CD14-positive monocyte (primary cell): Measurements from ENCODE around the gene ME3. TPM values are rescaled to one million over a fixed set of nuclear protein-coding genes. Genes with fewer than 3 reads are reported as not detected.

Experiments used
- DNase-seq, 3 donors: peaks; one replicate each; pipeline ENCODE4 v3.0.0-alpha.2; 2011 to 2022
- H2AFZ ChIP-seq: 2 replicates; pipeline ENCODE4 v1.6.0; 2012; ENCODE audit warnings: mild to moderate bottlenecking, low read depth, low read length, inconsistent platforms; ENCODE audit not compliant: insufficient read depth, poor library complexity, severe bottlenecking
- H3K27ac ChIP-seq, 2 donors: 1 replicate in 1 of 2; 2 replicates in 1 of 2; pipeline ENCODE4 v1.5.1; 2012 to 2013; ENCODE audit warnings: low read length in 2 of 2, control low read depth in 1 of 2, inconsistent platforms in 1 of 2, low read depth in 1 of 2, mild to moderate bottlenecking in 1 of 2
- H3K27me3 ChIP-seq, 2 donors: one replicate each; pipeline versions ENCODE4 v1.6.0 to v1.6.1; 2011 to 2013; ENCODE audit warnings: low read length in 2 of 2; ENCODE audit not compliant: control insufficient read depth in 2 of 2, insufficient read depth in 2 of 2
- H3K36me3 ChIP-seq, 2 donors: replicated peaks in 1 of 2; 1 replicate in 1 of 2; 2 replicates in 1 of 2; pipeline versions ENCODE4 v1.5.1 to v1.6.1; 2012 to 2013; ENCODE audit warnings: low read length in 2 of 2, control low read depth in 1 of 2, inconsistent platforms in 1 of 2, mild to moderate bottlenecking in 1 of 2; ENCODE audit not compliant: insufficient read depth in 2 of 2, control insufficient read depth in 1 of 2
- H3K4me1 ChIP-seq, 2 donors: 1 replicate in 1 of 2; 2 replicates in 1 of 2; pipeline versions ENCODE4 v1.5.1 to v1.6.1; 2012 to 2013; ENCODE audit warnings: low read length in 2 of 2, control low read depth in 1 of 2, inconsistent platforms in 1 of 2, mild to moderate bottlenecking in 1 of 2, moderate library complexity in 1 of 2; ENCODE audit not compliant: insufficient read depth in 2 of 2, control insufficient read depth in 1 of 2
- H3K4me2 ChIP-seq: replicated peaks from 2 replicates; pipeline ENCODE3; 2012; ENCODE audit warnings: low read length, moderate library complexity, mild to moderate bottlenecking; ENCODE audit not compliant: poor library complexity, severe bottlenecking; ENCODE audit errors: extremely low read depth
- H3K4me3 ChIP-seq, 3 experiments: fragments of 200-600 bp in 1 of 3; sonication (generic) in 1 of 3; replicated peaks in 1 of 3; 1 replicate in 2 of 3; 2 replicates in 1 of 3; pipeline ENCODE4 v1.5.1; 2011 to 2013; ENCODE audit warnings: low read length in 3 of 3, mild to moderate bottlenecking in 3 of 3, control low read depth in 2 of 3, low read depth in 2 of 3, inconsistent platforms in 1 of 3, moderate library complexity in 1 of 3
- H3K79me2 ChIP-seq: 2 replicates; pipeline ENCODE4 v1.6.0; 2012; ENCODE audit warnings: mild to moderate bottlenecking, control low read depth, inconsistent platforms, low read length, moderate library complexity; ENCODE audit not compliant: insufficient read depth
- H3K9ac ChIP-seq: 2 replicates; pipeline ENCODE4 v1.6.0; 2017; ENCODE audit warnings: low read length, mild to moderate bottlenecking; ENCODE audit not compliant: insufficient read depth, poor library complexity, severe bottlenecking
- H3K9me3 ChIP-seq, 2 donors: replicated peaks in 1 of 2; 1 replicate in 1 of 2; 2 replicates in 1 of 2; pipeline versions ENCODE4 v1.5.1 to v1.6.1; 2012 to 2013; ENCODE audit warnings: low read length in 2 of 2, control low read depth in 1 of 2; ENCODE audit not compliant: control insufficient read depth in 1 of 2, insufficient read depth in 1 of 2
- H4K20me1 ChIP-seq: 2 replicates; pipeline ENCODE4 v1.6.0; 2012; ENCODE audit warnings: mild to moderate bottlenecking, low read length, control low read depth, moderate library complexity; ENCODE audit not compliant: insufficient read depth
- H3K27ac Mint-ChIP-seq, 7 donors: one replicate each; pipeline ENCODE4 v1.8.0; 2020; ENCODE audit warnings: mild to moderate bottlenecking in 7 of 7, mixed read lengths in 7 of 7, moderate library complexity in 6 of 7, inconsistent platforms in 2 of 7
- H3K27me3 Mint-ChIP-seq, 3 donors: one replicate each; pipeline ENCODE4 v1.8.0; 2021 to 2022; ENCODE audit warnings: low read depth in 3 of 3, mild to moderate bottlenecking in 3 of 3, mixed read lengths in 3 of 3, moderate library complexity in 3 of 3, inconsistent platforms in 1 of 3
- H3K36me3 Mint-ChIP-seq, 2 donors: one replicate each; pipeline ENCODE4 v1.8.0; 2020; ENCODE audit warnings: mixed read lengths in 2 of 2, inconsistent platforms in 1 of 2, mild to moderate bottlenecking in 1 of 2
- H3K4me1 Mint-ChIP-seq: one replicate; pipeline ENCODE4 v1.8.0; 2020; ENCODE audit warnings: mild to moderate bottlenecking, mixed read lengths
- H3K4me3 Mint-ChIP-seq, 2 donors: one replicate each; pipeline ENCODE4 v1.8.0; 2020; ENCODE audit warnings: mild to moderate bottlenecking in 2 of 2, mixed read lengths in 2 of 2, moderate library complexity in 1 of 2
- H3K9me3 Mint-ChIP-seq, 7 donors: one replicate each; pipeline ENCODE4 v1.8.0; 2020 to 2022; ENCODE audit warnings: mixed read lengths in 7 of 7, mild to moderate bottlenecking in 6 of 7, moderate library complexity in 6 of 7, inconsistent platforms in 2 of 7
- CTCF ChIP-seq: fragments of 200-600 bp; IDR thresholded peaks from one replicate; pipeline ENCODE4 v1.8.0; 2022; ENCODE audit warnings: antibody characterized with exemption, mild to moderate bottlenecking
- WGBS: methylation state at CpG from one replicate; pipeline ENCODE4 v1.1.5; 2013; ENCODE audit warnings: missing lambda C conversion rate; ENCODE audit not compliant: insufficient coverage; 5-methylcytosine and 5-hydroxymethylcytosine counted together
- intact Hi-C, 2 donors: fragments of 100-400 bp; cut with micrococcal nuclease; formaldehyde crosslinking; loops; one replicate each; pipeline versions ENCODE4 v1.15.0 to v1.15.1; 2023
- polyA plus RNA-seq, 3 donors: library from polyadenylated mRNA; depleted of rRNA in 1 of 3; unstranded in 2 of 3; stranded (reverse) in 1 of 3; fragments of 300-500 nt in 2 of 3; fragments of >200 nt in 1 of 3; fragmentation: Illumina TruSeq in 2 of 3; gene quantifications; 1 replicate in 2 of 3; 2 replicates in 1 of 3; pipeline ENCODE4 v1.2.3, GENCODE V29; 2012 to 2021

Gene ME3
- polyA plus RNA-seq, 3 donors: 0.31 to 3.0 (median 0.42) TPM

- Mint-ChIP-seq H3K27me3 (peaks cover 0 to 1% (median 0%) of the 10 kb centered on the region in 3 donors), H3K4me3 (no peak overlapping the region), H3K4me1 (peaks cover 22% of the 10 kb centered on the region), H3K36me3 (no peaks in the 10 kb centered on the region), H3K27ac (no peak overlapping the region), H3K9me3 (no peaks in the 10 kb centered on the region)
- DNase-seq: no peak
- H3K36me3 ChIP-seq: no peaks in the 10 kb centered on the region
- no peak overlapping the region for H3K4me3 ChIP-seq
- H3K27ac ChIP-seq: no peak overlapping the region
- 100% methylated on average over 1 of the region's 1 CpG for WGBS
- H2AFZ ChIP-seq: no peak overlapping the region
- intact Hi-C loops: loop anchor here in 1 of 2 donors (5.0 kb wide), 1 partner anchor 358 kb away; no protein-coding TSS in a partner anchor
- H3K4me1 ChIP-seq: peaks cover 0 to 2% of the 10 kb centered on the region in 2 donors
- no peaks in the 10 kb centered on the region for H3K79me2 ChIP-seq
- no peaks in the 10 kb centered on the region for H3K27me3 ChIP-seq
- no peak for TF ChIP-seq CTCF
- H3K9ac ChIP-seq: no peak overlapping the region
- H3K4me2 ChIP-seq: no peak overlapping the region
- H4K20me1 ChIP-seq: no peaks in the 10 kb centered on the region
- no peaks in the 10 kb centered on the region for H3K9me3 ChIP-seq
These were observed 213.4 kb downstream of the ME3 start for GRCh38 chr11:86459002-86459385.

DNA sequence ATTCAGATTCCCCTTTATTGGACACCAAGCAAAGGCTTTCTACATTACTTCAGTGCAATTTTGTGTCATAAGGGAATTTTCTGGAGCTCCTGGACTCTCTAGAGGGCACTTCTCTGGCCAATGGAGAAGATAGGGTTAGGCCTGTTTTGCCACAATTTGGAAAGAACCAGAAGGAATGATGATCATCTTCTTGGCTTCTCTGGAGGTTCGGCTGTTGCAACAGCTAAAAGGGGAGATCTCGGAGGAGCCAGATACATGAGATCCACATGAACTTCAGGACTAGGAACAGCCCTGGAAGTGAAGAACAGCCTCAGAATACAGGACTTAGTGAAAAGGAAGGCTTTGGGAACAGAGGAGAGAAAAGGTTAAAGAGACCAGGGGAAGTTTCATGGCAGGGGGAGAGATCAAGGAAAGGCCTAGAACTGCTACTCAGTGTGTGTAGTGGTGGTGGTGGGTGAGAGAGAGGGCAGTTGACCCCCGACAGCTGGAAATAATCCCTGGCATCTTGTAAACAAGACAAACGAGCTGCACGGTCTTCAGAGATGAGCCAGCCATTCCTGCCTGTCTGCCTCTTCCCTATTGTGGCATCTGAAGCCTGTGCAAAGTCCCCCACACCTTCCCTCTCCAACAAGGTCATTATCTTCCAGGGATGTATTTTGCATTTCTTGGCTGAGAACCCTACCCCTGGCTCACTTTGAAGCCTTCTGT is 214.0 kb downstream of the ME3 start:
- peaks cover 0 to 2% of the 10 kb centered on the region in 2 donors for H3K4me1 ChIP-seq
- H3K4me2 ChIP-seq: no peak overlapping the region
- H3K9me3 ChIP-seq: no peaks in the 10 kb centered on the region
- intact Hi-C loops: loop anchor here in 1 of 2 donors (5.0 kb wide), 1 partner anchor 359 kb away; no protein-coding TSS in a partner anchor
- peak overlapping the region in 1 of 7 donors; percentile 31 for H3K27ac Mint-ChIP-seq
- no peaks in the 10 kb centered on the region for H3K9me3 Mint-ChIP-seq
- no peak for TF ChIP-seq CTCF
- no peak overlapping the region for H3K4me3 ChIP-seq
- no peaks in the 10 kb centered on the region for H3K79me2 ChIP-seq
- no peaks in the 10 kb centered on the region for H3K27me3 ChIP-seq
- H2AFZ ChIP-seq: no peak overlapping the region
- no peaks in the 10 kb centered on the region for H4K20me1 ChIP-seq
- no peaks in the 10 kb centered on the region for H3K36me3 Mint-ChIP-seq
- no peak overlapping the region for H3K9ac ChIP-seq
- peaks cover 27% of the 10 kb centered on the region for H3K4me1 Mint-ChIP-seq
- WGBS: 80% methylated on average over 5 of the region's 5 CpGs
- no peak overlapping the region for H3K27ac ChIP-seq
- H3K36me3 ChIP-seq: no peaks in the 10 kb centered on the region
- H3K4me3 Mint-ChIP-seq: no peak overlapping the region
- DNase-seq: no peak
- peaks cover 0 to 1% (median 0%) of the 10 kb centered on the region in 3 donors for H3K27me3 Mint-ChIP-seq
